ENCODE data around the gene MEX3D.

MEX3D gene

GRCh38 chr19:1526979-1527649 lies 41.0 kb downstream of the MEX3D start:
- Histone ChIP-seq H3K36me3 (ENCODE audit: control insufficient read depth, insufficient read depth, low read length) (no peaks in the 10 kb centered on the region), H3K4me3 (ENCODE audit: low read depth, low read length) (no peak overlapping the region), H3K9ac (no peak overlapping the region), H3K27ac (no peak overlapping the region), H3K9me3 (ENCODE audit: control insufficient read depth, low read length) (no peaks in the 10 kb centered on the region), H3K4me2 (ENCODE audit: low read length) (no peak overlapping the region), H2AFZ (no peak overlapping the region), H3K27me3 (ENCODE audit: control insufficient read depth, insufficient read depth, low read length) (no peaks in the 10 kb centered on the region), H3K79me2 (no peaks in the 10 kb centered on the region), H3K4me1 (no peaks in the 10 kb centered on the region)
- TF ChIP-seq, protein P1, sequence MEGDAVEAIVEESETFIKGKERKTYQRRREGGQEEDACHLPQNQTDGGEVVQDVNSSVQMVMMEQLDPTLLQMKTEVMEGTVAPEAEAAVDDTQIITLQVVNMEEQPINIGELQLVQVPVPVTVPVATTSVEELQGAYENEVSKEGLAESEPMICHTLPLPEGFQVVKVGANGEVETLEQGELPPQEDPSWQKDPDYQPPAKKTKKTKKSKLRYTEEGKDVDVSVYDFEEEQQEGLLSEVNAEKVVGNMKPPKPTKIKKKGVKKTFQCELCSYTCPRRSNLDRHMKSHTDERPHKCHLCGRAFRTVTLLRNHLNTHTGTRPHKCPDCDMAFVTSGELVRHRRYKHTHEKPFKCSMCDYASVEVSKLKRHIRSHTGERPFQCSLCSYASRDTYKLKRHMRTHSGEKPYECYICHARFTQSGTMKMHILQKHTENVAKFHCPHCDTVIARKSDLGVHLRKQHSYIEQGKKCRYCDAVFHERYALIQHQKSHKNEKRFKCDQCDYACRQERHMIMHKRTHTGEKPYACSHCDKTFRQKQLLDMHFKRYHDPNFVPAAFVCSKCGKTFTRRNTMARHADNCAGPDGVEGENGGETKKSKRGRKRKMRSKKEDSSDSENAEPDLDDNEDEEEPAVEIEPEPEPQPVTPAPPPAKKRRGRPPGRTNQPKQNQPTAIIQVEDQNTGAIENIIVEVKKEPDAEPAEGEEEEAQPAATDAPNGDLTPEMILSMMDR (IDR thresholded peaks at IDR 0.05) = no peak

- Histone ChIP-seq H3K79me2 (no peaks in the 10 kb centered on the region), H3K4me2 (ENCODE audit: low read length) (no peak overlapping the region), H3K4me1 (no peaks in the 10 kb centered on the region), H2AFZ (no peak overlapping the region), H3K27ac (no peak overlapping the region), H3K9ac (no peak overlapping the region), H3K27me3 (ENCODE audit: control insufficient read depth, insufficient read depth, low read length) (no peaks in the 10 kb centered on the region), H3K4me3 (ENCODE audit: low read depth, low read length) (no peak overlapping the region), H3K9me3 (ENCODE audit: control insufficient read depth, low read length) (no peaks in the 10 kb centered on the region), H3K36me3 (ENCODE audit: control insufficient read depth, insufficient read depth, low read length) (no peaks in the 10 kb centered on the region)
- TF ChIP-seq, protein P1 (IDR thresholded peaks at IDR 0.05) = no peak
Measured at GRCh38 chr19:1526066-1526778, 41.9 kb downstream of the MEX3D start.

- H3K27me3 ChIP-seq (ENCODE audit: control insufficient read depth, insufficient read depth, low read length) = no peaks in the 10 kb centered on the region
- TF ChIP-seq, protein P1 (IDR thresholded peaks at IDR 0.05) = no peak
- H3K4me1 ChIP-seq = no peaks in the 10 kb centered on the region
Measured at GRCh38 chr19:1525343-1525742, 42.8 kb downstream of the MEX3D start.

GRCh38 chr19:1524972-1525325 lies 43.2 kb downstream of the MEX3D start:
- H3K79me2 ChIP-seq = no peaks in the 10 kb centered on the region
- H3K4me1 ChIP-seq = no peaks in the 10 kb centered on the region
- H2AFZ ChIP-seq = no peak overlapping the region
- H3K36me3 ChIP-seq (ENCODE audit: control insufficient read depth, insufficient read depth, low read length) = no peaks in the 10 kb centered on the region
- H3K27ac ChIP-seq = no peak overlapping the region
- TF ChIP-seq, protein P1 (IDR thresholded peaks at IDR 0.05) = no peak
- H3K4me3 ChIP-seq (ENCODE audit: low read depth, low read length) = no peak overlapping the region
- H3K4me2 ChIP-seq (ENCODE audit: low read length) = no peak overlapping the region
- no peak overlapping the region for H3K9ac ChIP-seq
- no peaks in the 10 kb centered on the region for H3K27me3 ChIP-seq (ENCODE audit: control insufficient read depth, insufficient read depth, low read length)
- H3K9me3 ChIP-seq (ENCODE audit: control insufficient read depth, low read length) = no peaks in the 10 kb centered on the region

More at GRCh38 chr19:1525343-1525742, 42.8 kb downstream of the MEX3D start:
- H3K27ac ChIP-seq = no peak overlapping the region
- no peaks in the 10 kb centered on the region for H3K79me2 ChIP-seq
- no peak overlapping the region for H2AFZ ChIP-seq
- no peak overlapping the region for H3K9ac ChIP-seq
- H3K4me3 ChIP-seq (ENCODE audit: low read depth, low read length) = no peak overlapping the region
- H3K9me3 ChIP-seq (ENCODE audit: control insufficient read depth, low read length) = no peaks in the 10 kb centered on the region
- no peak overlapping the region for H3K4me2 ChIP-seq (ENCODE audit: low read length)
- no peaks in the 10 kb centered on the region for H3K36me3 ChIP-seq (ENCODE audit: control insufficient read depth, insufficient read depth, low read length)
